ENCODE measurements around the gene NUCKS1.

The NUCKS1 gene

DNA sequence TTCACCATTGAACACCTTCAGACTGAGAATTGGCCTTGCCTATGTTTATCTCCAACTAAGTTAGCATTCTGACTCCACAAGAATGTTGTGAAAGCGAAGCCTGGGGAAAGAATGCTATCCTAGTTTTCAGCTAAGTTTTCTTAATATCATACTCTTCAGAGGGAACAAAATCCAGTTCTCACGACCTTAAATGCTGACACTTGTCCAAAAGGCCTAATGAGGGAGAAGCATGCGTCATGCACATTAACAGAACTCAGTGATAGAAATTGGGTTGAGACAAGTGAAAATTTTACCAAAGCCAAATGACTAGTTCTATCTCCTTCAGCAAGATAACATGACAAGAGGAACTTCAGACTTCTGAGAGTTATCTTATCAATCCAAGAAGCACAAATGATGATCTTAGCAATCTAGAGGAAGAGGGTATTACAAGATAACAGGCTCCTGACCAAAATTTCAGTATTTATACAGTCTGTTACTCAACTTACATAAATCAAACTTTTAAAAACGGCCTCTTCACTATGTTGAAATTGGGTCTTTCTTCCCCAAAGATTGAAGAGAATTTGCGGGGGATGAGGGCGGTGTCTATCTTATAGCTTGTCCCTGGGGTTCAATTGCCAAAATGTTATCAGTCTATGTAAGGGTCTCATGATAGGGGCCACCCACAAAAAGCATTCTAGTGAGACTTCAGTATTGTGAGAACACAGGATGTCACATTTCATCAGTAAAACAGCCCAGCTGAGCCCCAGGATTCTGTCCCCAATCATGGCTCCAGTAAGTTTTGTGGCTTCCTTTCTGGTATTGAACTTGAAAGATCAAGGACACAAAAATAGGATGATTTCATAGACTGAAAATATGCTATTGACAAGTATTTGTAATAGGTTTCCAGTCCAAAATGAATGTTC is 43.1 kb downstream of the NUCKS1 start:
- Histone ChIP-seq H3K4me3 (ENCODE audit: low read depth, low read length, poor library complexity, severe bottlenecking) (no peak overlapping the region), H3K4me2 (ENCODE audit: low read length) (no peak overlapping the region), H3K27ac (ENCODE audit: low read depth, low read length, poor library complexity, severe bottlenecking) (no peak overlapping the region), H3K9ac (ENCODE audit: low read length) (no peak overlapping the region), H3K4me1 (ENCODE audit: insufficient read depth, low read length, severe bottlenecking) (no peaks in the 10 kb centered on the region), H3K79me2 (ENCODE audit: insufficient read depth, low read length) (no peaks in the 10 kb centered on the region), H3K9me3 (ENCODE audit: low read length) (no peaks in the 10 kb centered on the region), H3K27me3 (ENCODE audit: insufficient read depth, low read length) (no peaks in the 10 kb centered on the region), H4K20me1 (ENCODE audit: insufficient read depth, low read length) (no peaks in the 10 kb centered on the region), H3K9me2 (ENCODE audit: low read depth, low read length) (no peaks in the 10 kb centered on the region), H3K36me3 (ENCODE audit: insufficient read depth, low read length) (peaks cover 37% of the 10 kb centered on the region), H3F3A (ENCODE audit: insufficient read depth, low read length) (peaks cover 6% of the 10 kb centered on the region; the same call in 1 of the 2 replicates), H2AFZ (ENCODE audit: low read length) (no peak overlapping the region)
- TF ChIP-seq, protein P1, sequence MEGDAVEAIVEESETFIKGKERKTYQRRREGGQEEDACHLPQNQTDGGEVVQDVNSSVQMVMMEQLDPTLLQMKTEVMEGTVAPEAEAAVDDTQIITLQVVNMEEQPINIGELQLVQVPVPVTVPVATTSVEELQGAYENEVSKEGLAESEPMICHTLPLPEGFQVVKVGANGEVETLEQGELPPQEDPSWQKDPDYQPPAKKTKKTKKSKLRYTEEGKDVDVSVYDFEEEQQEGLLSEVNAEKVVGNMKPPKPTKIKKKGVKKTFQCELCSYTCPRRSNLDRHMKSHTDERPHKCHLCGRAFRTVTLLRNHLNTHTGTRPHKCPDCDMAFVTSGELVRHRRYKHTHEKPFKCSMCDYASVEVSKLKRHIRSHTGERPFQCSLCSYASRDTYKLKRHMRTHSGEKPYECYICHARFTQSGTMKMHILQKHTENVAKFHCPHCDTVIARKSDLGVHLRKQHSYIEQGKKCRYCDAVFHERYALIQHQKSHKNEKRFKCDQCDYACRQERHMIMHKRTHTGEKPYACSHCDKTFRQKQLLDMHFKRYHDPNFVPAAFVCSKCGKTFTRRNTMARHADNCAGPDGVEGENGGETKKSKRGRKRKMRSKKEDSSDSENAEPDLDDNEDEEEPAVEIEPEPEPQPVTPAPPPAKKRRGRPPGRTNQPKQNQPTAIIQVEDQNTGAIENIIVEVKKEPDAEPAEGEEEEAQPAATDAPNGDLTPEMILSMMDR (IDR thresholded peaks at IDR 0.05; ENCODE audit: low read length) = no peak
- TF ChIP-seq EZH2 (IDR thresholded peaks at IDR 0.05; ENCODE audit: borderline replicate concordance, low read length) = no peak

DNA sequence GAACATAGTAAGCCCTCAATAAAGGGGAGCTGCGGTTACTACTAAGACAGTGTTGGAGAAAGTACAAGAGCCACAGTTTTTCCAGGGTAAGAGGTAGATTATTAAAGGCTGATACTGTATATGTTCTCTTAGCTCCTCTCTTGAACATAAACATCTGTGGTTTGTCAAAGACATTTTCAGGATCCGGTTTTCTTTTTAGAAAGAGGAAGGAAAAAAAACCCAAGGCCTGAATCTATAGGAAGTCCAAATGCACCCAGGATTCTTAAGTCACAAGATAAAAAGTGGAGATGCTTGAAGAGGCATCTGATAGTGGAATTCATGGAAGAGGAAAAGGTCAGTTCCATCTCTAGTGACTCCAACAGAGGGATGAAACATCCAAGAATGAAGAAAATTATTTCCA is 45.1 kb downstream of the NUCKS1 start:
- Histone ChIP-seq H3K9me2 (ENCODE audit: low read depth, low read length) (no peaks in the 10 kb centered on the region), H3K36me3 (ENCODE audit: insufficient read depth, low read length) (peaks cover 34% of the 10 kb centered on the region), H3K4me1 (ENCODE audit: insufficient read depth, low read length, severe bottlenecking) (no peaks in the 10 kb centered on the region), H3K4me2 (ENCODE audit: low read length) (no peak overlapping the region), H3F3A (ENCODE audit: insufficient read depth, low read length) (no peaks in the 10 kb centered on the region), H3K9ac (ENCODE audit: low read length) (no peak overlapping the region), H3K79me2 (ENCODE audit: insufficient read depth, low read length) (no peaks in the 10 kb centered on the region), H2AFZ (ENCODE audit: low read length) (no peak overlapping the region), H4K20me1 (ENCODE audit: insufficient read depth, low read length) (no peaks in the 10 kb centered on the region), H3K4me3 (ENCODE audit: low read depth, low read length, poor library complexity, severe bottlenecking) (no peak overlapping the region), H3K27me3 (ENCODE audit: insufficient read depth, low read length) (no peaks in the 10 kb centered on the region), H3K27ac (ENCODE audit: low read depth, low read length, poor library complexity, severe bottlenecking) (no peak overlapping the region), H3K9me3 (ENCODE audit: low read length) (no peaks in the 10 kb centered on the region)
- TF ChIP-seq EZH2 (IDR thresholded peaks at IDR 0.05; ENCODE audit: borderline replicate concordance, low read length) = no peak
- TF ChIP-seq, protein P1 (IDR thresholded peaks at IDR 0.05; ENCODE audit: low read length) = no peak

DNA sequence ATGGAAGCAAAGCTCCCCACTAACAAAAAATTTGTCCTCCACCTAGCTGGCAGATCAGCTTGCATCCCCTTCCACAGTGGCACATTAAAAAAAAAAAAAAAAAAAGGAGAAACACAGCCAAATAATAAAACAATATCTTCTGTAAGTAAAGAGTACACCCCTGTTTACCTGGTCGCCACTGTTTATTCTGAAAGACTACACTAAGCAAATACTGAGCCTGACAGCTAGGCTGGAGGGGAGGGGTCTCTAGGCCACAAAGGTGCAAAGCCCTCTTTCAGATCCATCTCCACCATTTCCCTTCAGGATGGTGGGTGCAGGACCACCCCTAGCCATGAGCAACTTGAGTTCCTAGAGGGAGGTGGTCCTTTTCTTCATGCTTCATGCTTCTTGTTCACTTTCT is 46.9 kb downstream of the NUCKS1 start:
- H3K27me3 ChIP-seq (ENCODE audit: insufficient read depth, low read length) = no peaks in the 10 kb centered on the region
- no peaks in the 10 kb centered on the region for H3K79me2 ChIP-seq (ENCODE audit: insufficient read depth, low read length)
- H3K27ac ChIP-seq (ENCODE audit: low read depth, low read length, poor library complexity, severe bottlenecking) = no peak overlapping the region
- H3F3A ChIP-seq (ENCODE audit: insufficient read depth, low read length) = no peaks in the 10 kb centered on the region
- no peak for TF ChIP-seq EZH2 (IDR thresholded peaks at IDR 0.05; ENCODE audit: borderline replicate concordance, low read length)
- TF ChIP-seq, protein P1 (IDR thresholded peaks at IDR 0.05; ENCODE audit: low read length) = no peak
- no peak overlapping the region for H2AFZ ChIP-seq (ENCODE audit: low read length)
- H3K4me1 ChIP-seq (ENCODE audit: insufficient read depth, low read length, severe bottlenecking) = no peaks in the 10 kb centered on the region
- H3K9me2 ChIP-seq (ENCODE audit: low read depth, low read length) = no peaks in the 10 kb centered on the region
- H3K36me3 ChIP-seq (ENCODE audit: insufficient read depth, low read length) = peaks cover 21% of the 10 kb centered on the region
- no peak overlapping the region for H3K4me3 ChIP-seq (ENCODE audit: low read depth, low read length, poor library complexity, severe bottlenecking)
- no peaks in the 10 kb centered on the region for H4K20me1 ChIP-seq (ENCODE audit: insufficient read depth, low read length)
- H3K9ac ChIP-seq (ENCODE audit: low read length) = no peak overlapping the region
- H3K9me3 ChIP-seq (ENCODE audit: low read length) = no peaks in the 10 kb centered on the region
- no peak overlapping the region for H3K4me2 ChIP-seq (ENCODE audit: low read length)

Data from OCI-LY1 (cell line).